Activated gamma-delta T cell treated with anti-CD3 and anti-CD28 coated beads, Interleukin-2, amount 50 U/mL, for 16 hours (primary cell): ENCODE results near the gene NFIX.
"Not testable (repeated sequence)": the region's sequence is repeated elsewhere in the genome, so short reads cannot be mapped to it uniquely, and the experiment has no call there.

Experiments
- DNase-seq: peaks from one replicate; pipeline ENCODE4 v3.0.0-alpha.2; 2020; ENCODE audit warnings: low read depth

Gene NFIX

GRCh38 chr19:12994701-12995595 is at the start of gene NFIX:
Gene NFIX, plus strand, starts transcription at chr19:12995475. Its CDS starts 363 bp downstream, at chr19:12995838.
- DNase-seq: peak; percentile 45

DNA sequence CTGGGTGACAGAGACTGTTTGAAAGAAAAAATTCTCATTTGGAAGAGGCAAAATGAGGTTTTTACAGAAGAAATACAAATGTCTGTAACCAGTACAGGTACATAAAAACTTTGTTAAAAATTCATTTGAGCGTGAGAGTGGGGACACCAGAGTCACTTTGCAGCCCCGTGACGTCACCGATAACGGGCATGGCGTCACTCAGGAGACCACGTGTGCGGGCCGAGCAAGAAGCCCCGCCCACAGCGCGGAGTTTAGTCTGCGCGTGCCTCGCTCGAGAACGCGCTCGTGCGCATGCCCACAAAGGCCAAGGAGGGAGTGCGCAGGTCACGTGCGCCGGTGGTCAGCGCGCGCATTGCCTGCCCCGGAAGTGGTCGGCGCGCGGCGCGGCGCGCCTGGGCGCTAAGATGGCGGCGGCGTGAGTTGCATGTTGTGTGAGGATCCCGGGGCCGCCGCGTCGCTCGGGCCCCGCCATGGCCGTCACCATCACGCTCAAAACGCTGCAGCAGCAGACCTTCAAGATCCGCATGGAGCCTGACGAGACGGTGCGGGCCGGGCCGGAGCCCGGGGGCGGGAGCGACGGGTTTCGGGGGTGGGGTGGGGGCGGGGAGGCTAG is 49.7 kb upstream of the NFIX start, which contains the start of gene RAD23A:
TSS of gene RAD23A (plus strand) at position 384 of the 613 bp plus-strand sequence. CDS start at position 471, 87 bp downstream.
- DNase-seq: peak; percentile 96

GRCh38 chr19:12946092-12946721 is 49.1 kb upstream of the NFIX start:
- no peak for DNase-seq

DNA sequence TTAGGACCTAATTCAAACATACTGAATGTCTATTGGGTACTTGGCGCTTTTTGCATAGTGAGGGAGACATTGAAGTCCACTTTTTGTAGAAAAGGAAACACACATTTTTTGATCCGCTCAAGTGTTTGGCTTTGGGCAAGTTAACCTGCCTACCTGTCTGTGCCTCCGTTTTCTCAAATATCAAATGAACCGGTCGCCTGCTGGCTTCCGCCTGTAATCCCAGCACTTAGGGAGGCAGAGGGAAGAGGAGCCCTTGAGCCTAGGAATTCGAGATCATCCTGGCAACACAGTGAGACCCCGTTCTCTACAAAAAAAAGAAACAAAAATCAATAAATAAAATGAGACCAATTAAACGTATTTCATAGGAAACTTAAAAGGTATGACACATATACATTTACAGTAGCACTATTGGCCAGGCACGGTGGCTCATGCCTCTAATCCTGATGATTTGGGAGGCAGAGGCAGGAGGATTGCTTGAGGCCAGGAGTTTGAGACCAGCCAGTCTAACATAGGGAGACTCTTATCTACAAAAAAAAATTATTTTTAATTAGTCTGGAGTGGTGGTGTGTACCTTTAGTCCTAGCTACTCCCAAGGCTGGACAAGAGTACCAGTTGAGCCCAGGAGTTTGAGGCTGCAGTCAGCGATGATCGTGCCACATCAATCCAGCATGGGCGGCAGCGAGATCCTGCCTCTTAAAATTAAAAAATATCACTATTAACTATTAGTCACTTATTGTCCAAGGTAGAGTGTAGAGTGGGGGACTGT is 48.4 kb upstream of the NFIX start:
- no peak for DNase-seq

DNA sequence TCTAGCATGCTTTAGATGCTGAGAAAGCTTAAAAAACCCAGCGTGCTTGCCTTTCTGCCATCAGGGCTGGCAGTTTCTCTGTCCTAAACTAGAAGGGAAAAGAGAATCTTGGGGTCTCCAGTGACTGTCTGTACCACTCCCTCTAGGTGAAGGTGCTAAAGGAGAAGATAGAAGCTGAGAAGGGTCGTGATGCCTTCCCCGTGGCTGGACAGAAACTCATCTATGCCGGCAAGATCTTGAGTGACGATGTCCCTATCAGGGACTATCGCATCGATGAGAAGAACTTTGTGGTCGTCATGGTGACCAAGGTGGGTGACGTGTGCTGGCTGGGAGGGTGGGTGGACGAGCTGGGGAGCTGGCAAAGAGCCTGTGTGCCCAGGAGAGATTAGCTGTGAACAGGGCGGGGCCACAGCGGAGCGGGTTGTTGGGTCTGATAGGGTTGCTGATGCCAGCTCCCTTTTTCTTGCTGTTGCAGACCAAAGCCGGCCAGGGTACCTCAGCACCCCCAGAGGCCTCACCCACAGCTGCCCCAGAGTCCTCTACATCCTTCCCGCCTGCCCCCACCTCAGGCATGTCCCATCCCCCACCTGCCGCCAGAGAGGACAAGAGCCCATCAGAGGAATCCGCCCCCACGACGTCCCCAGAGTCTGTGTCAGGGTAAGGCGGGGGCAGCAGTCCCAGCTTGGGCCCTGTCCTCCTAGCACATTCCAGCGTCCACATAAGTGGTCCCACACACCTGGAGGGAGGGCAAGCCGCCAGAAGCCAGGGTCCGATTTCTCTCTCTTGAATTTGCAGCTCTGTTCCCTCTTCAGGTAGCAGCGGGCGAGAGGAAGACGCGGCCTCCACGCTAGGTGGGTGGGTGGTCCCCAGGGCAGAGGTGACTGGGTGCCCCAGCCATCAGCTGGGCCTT is 47.3 kb upstream of the NFIX start:
- no peak for DNase-seq

DNA sequence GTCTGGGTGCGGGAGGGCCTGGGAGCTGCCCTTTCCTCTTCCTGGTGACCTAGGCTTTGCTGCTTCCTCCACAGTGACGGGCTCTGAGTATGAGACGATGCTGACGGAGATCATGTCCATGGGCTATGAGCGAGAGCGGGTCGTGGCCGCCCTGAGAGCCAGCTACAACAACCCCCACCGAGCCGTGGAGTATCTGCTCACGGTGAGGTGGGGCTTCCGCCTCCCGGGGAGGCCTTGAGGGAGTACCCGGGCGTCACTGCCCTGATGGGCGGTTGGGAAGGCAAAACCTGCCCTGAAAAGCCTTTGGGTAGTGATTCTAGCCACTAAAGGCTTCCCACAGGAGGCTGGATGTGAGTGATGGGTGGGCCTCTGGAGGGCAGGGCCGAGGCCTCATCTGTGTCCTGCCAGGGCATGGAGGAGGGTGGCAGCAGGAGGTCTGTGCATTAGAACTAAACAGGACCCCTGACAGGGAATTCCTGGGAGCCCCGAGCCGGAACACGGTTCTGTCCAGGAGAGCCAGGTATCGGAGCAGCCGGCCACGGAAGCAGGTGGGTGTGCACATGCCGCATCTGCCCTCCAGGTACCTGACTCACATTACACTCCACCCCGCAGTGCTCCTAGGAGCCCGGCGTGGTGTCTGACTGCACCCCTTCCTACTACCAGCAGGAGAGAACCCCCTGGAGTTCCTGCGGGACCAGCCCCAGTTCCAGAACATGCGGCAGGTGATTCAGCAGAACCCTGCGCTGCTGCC is 46.5 kb upstream of the NFIX start:
- no peak for DNase-seq

DNA sequence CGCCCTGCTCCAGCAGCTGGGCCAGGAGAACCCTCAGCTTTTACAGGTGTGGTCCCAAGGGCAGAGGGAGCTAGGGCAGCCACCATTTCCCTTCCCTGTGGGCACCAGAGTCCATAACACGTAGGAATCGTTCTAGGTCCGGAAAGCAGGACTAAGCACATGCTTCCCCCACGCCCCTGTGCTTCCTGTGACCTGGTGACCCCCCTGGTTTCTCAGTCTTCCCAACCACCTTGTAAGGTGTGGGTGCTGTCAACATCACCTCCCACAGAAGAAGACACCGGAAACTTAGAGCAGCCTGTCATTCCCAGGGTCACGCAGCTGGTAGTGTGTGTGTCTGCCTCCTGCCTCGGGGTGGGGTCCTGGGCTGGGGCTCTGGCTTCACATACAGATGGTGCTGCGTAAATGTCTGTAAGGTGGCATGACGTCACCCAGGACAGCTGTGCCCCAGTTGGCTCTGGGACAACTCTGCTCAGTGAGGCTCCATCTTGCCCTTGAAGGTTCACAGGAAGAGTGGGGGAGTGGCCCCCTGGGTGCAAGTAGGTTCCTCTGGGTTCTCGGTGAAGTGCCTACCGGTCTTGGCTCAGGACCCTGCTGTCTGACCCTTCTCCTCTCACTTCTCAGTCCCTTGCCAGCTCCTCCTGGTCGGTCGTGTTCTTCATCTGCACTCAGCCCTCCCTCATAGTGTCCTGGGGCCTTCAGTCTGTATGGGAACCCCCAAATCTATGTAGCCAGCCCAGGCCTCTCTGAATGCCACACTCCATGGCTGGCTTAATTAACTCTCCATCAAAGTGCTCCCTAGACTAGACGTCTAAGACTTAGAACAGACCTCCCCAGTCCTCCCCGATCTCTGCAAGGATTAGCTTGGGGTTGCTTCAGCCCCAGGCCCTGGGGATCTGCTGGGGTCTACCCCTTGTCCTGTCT is 45.7 kb upstream of the NFIX start:
- DNase-seq: no peak

- not testable (repeated sequence) for DNase-seq
Measured at GRCh38 chr19:12952050-12952449, 43.2 kb upstream of the NFIX start.

- no peak for DNase-seq
Measured at GRCh38 chr19:12952488-12953137, 42.7 kb upstream of the NFIX start.

DNA sequence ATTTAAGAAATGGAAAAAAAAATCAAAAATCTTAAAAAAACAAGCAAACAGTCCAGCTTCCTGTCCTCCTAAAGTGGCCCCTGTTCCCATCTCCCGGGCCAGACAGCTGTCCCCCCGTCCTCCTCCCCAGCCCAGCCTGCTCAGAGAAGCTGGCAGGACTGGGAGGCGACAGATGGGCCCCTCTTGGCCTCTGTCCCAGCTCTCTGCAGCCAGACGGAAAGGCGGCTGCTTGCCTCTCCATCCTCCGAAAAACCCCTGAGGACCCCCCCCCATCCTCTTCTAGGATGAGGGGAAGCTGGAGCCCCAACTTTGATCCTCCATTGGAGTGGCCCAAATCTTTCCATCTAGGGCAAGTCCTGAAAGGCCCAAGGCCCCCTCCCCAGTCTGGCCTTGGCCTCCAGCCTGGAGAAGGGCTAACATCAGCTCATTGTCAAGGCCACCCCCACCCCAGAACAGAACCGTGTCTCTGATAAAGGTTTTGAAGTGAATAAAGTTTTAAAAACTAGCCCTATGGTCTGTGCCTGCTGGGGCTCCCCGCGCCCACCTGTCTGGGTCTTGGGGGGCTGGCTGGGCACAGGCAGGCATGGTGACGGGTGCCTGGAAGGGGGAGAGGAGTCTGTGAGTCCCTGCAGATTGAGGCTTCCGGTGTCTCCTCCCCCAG is 42.0 kb upstream of the NFIX start:
- DNase-seq: no peak

DNA sequence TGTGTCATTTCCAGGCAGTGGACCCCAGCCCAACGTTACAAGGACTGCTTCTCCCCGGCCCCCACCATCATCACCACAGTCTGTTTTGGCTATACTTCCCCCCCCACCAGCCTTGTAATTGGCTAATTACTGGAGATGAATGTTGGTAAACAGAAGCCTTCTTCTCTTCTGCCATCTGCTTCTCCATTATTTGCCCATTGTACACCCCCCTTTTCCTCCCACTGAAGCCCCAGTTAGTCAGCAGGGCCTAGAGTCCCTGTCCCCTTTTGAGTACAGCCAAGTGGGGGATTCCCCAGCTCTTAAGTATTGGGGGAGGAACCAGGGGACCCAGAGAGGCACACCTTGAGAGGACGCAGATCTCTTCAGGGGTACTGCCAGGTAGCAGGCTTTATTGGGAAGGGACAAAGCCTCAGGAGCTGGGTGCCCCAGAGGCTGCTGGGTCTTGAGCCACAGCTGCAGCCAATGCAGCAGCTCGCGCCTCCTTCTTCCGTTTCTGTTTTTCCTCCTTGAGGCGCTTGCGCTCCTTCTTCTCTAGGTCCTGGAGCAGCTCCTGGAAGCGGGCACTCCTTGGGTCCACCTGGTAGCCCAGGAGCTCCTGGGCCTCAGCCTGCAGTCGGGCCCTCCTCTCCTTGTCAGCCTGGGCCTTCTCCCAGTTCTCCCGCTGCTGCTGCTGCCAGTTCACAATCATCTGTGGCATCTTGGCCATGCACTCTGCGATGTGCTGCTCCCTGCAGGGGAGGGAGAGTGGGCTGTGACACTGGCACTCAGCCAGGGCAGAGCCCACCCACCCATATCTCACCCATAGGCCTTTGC is 41.3 kb upstream of the NFIX start:
- no peak for DNase-seq

GRCh38 chr19:12954612-12954962 is 40.7 kb upstream of the NFIX start:
- no peak for DNase-seq

- not testable (repeated sequence) for DNase-seq
Measured at GRCh38 chr19:12955575-12955974, 39.7 kb upstream of the NFIX start.

DNA sequence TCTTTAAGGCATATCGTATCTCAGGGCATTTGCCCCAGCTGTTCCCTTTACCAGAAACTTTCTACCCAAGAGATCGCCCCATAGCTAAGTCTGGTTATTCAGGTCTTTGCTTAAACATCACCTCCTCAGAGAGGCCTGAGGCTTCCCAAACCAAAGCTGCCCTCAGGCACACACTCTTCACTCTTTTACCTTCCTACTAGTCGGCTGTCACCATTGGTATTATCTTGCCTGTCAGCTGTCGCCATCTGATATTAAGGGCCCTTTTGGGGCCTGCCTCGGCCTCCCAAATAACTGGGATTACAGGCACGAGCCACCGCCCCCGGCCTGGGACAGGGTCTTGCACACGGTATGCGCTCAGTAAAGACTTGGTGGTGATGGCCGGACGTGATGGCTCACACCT is 39.3 kb upstream of the NFIX start:
- no peak for DNase-seq

GRCh38 chr19:12956446-12957388 is 38.6 kb upstream of the NFIX start, which contains the start of gene GADD45GIP1:
Gene GADD45GIP1, minus strand, starts transcription at chr19:12957223. Its CDS starts 11 bp downstream, at chr19:12957212.
- peak; percentile 63 for DNase-seq

DNA sequence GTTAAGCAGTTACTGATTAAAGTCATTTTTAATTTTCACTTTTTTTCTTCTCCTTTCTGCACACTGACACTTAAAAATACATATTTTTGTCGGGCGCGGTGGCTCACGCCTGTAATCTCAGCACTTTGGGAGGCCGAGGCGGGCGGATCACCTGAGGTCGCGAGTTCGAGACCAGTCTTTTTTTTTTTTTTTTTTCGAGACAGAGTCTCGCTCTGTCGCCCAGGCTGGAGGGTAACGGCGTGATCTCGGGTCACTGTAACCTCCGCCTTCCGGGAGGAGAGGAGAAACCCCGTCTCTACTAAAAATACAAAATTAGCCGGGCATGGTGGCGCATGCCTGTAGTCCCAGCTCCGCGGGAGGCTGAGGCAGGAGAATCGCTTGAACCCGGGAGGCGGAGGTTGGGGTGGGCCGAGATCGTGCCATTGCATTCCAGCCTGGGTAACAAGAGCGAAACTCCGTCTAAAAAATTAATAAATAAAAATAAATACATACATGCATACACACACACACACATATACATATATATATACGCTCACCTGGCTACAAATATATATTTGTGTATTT is 37.8 kb upstream of the NFIX start:
- DNase-seq: not testable (repeated sequence)
